ENCODE measurements around the gene TRPM3.

TRPM3 gene

GRCh38 chr9:70488098-70488792 lies 633.2 kb downstream of the TRPM3 start:
- DNase-seq (ENCODE audit: low read depth in 2 of 2) = no peak

- no peak for DNase-seq (ENCODE audit: low read depth in 2 of 2)
Observed at GRCh38 chr9:70486127-70486526, 635.3 kb downstream of the TRPM3 start.

GRCh38 chr9:70485273-70485858 lies 636.1 kb downstream of the TRPM3 start:
- DNase-seq (ENCODE audit: low read depth in 2 of 2) = no peak

- no peak for DNase-seq (ENCODE audit: low read depth in 2 of 2)
Observed at GRCh38 chr9:70484232-70485130, 636.9 kb downstream of the TRPM3 start.

- no peak for DNase-seq (ENCODE audit: low read depth in 2 of 2)
Observed at GRCh38 chr9:70481471-70481870, 640.0 kb downstream of the TRPM3 start.

GRCh38 chr9:70480405-70480980 lies 640.9 kb downstream of the TRPM3 start:
- DNase-seq (ENCODE audit: low read depth in 2 of 2) = no peak

DNA sequence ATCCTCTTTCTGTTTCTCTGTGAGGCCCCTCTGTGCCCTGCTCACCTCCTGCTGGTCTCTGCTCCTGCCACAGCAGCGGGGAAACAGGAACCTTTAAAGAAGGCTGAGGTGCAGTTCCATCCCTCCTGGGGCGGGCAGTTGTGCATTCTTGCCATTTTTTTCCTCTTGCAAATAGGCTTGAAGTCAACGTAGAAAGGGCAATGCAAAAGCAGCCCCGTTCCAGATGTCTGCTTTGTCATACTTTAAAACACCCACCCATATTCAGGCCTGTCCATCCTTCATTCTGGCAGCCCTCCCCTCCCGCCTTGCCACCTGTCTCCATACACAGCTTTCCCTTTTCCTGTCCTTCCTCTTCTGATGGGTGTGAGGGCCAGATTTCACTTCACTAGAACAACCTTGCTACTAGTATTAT lies 641.5 kb downstream of the TRPM3 start:
- no peak for DNase-seq (ENCODE audit: low read depth in 2 of 2)

Data from activated CD8-positive, alpha-beta memory T cell treated with anti-CD3 and anti-CD28 coated beads for 4 hours (primary cell).